SK-N-SH (cell line): ENCODE measurements around the gene TMEM95. TPM values are rescaled to one million over a fixed set of nuclear protein-coding genes. Genes with fewer than 3 reads are reported as not detected.

ENCODE experiments used
- CTCF ChIA-PET: fragments of 300-600, 350-600 bp; formaldehyde crosslinking; extraction: SDS; loops from one replicate; lab custom pipeline; 2021; lab: Yijun Ruan, JAX
- POLR2A ChIA-PET: fragments of 350-600 bp; sonication (Branson Sonifier 250); formaldehyde crosslinking; extraction: SDS; loops from one replicate; lab custom pipeline; 2020; ENCODE audit warnings: antibody characterized with exemption, inconsistent platforms; lab: Yijun Ruan, JAX
- DNase-seq: peaks from one replicate; pipeline ENCODE4 v3.0.0; 2012
- H2AFZ ChIP-seq: fragments of 200-600 bp; sonication (generic); 2 replicates; pipeline ENCODE4 v1.8.1; 2016; ENCODE audit warnings: antibody characterized with exemption, mild to moderate bottlenecking, low read depth
- H3F3A ChIP-seq: fragments of 200-600 bp; sonication (generic); replicated peaks from 2 replicates; pipeline ENCODE3; 2016; ENCODE audit warnings: antibody characterized with exemption, mild to moderate bottlenecking; ENCODE audit not compliant: insufficient read depth
- H3K27ac ChIP-seq, 2 experiments: fragments of 200-500 bp in 1 of 2; fragments of 200-600 bp in 1 of 2; sonication (Bioruptor generic) in 1 of 2; sonication (generic), shearing (Covaris generic) in 1 of 2; 2 replicates each; pipeline versions ENCODE4 v1.5.1 to v1.6.1; 2014 to 2016; ENCODE audit warnings: low read depth in 2 of 2, inconsistent platforms in 1 of 2, low read length in 1 of 2, mild to moderate bottlenecking in 1 of 2, mixed read lengths in 1 of 2
- H3K27me3 ChIP-seq: fragments of 200-600 bp; sonication (generic), shearing (Covaris generic); 2 replicates; pipeline ENCODE4 v1.6.1; 2016; ENCODE audit warnings: mixed run types; ENCODE audit not compliant: insufficient read depth
- H3K36me3 ChIP-seq, 2 experiments: fragments of 200-500 bp in 1 of 2; fragments of 200-600 bp in 1 of 2; sonication (Bioruptor generic) in 1 of 2; sonication (generic) in 1 of 2; replicated peaks in 1 of 2; 2 replicates each; pipeline versions ENCODE3 to v1.5.1; 2014 to 2016; ENCODE audit warnings: low read length in 1 of 2, mild to moderate bottlenecking in 1 of 2; ENCODE audit not compliant: insufficient read depth in 2 of 2, control insufficient read depth in 1 of 2
- H3K4me1 ChIP-seq, 2 experiments: fragments of 200-500 bp in 1 of 2; fragments of 200-600 bp in 1 of 2; sonication (Bioruptor generic) in 1 of 2; sonication (generic), shearing (Covaris generic) in 1 of 2; 2 replicates each; pipeline versions ENCODE4 v1.5.1 to v1.6.1; 2014 to 2016; ENCODE audit warnings: low read depth in 1 of 2, low read length in 1 of 2, mixed run types in 1 of 2; ENCODE audit not compliant: insufficient read depth in 2 of 2, control insufficient read depth in 1 of 2
- H3K4me2 ChIP-seq: fragments of 200-600 bp; sonication (generic), shearing (Covaris generic); 2 replicates; pipeline ENCODE4 v1.6.1; 2017; ENCODE audit warnings: mixed run types
- H3K4me3 ChIP-seq, 2 experiments: fragments of 200-500 bp in 1 of 2; fragments of 200-600 bp in 1 of 2; sonication (Bioruptor generic) in 1 of 2; sonication (generic), shearing (Covaris generic) in 1 of 2; 2 replicates each; pipeline versions ENCODE4 v1.5.1 to v1.8.1; 2014 to 2016; ENCODE audit warnings: low read depth in 2 of 2, inconsistent platforms in 1 of 2, low read length in 1 of 2, mild to moderate bottlenecking in 1 of 2, mixed read lengths in 1 of 2, moderate library complexity in 1 of 2
- H3K79me2 ChIP-seq: fragments of 200-600 bp; sonication (generic); 2 replicates; pipeline ENCODE4 v1.8.1; 2017; ENCODE audit warnings: mild to moderate bottlenecking; ENCODE audit not compliant: insufficient read depth
- H3K9ac ChIP-seq: fragments of 200-600 bp; sonication (generic); 2 replicates; pipeline ENCODE4 v1.6.1; 2017; ENCODE audit warnings: mixed run types
- H3K9me2 ChIP-seq: fragments of 200-600 bp; sonication (generic); 2 replicates; pipeline ENCODE4 v1.6.1; 2017; ENCODE audit warnings: mixed run types
- H3K9me3 ChIP-seq: fragments of 200-600 bp; sonication (generic); 2 replicates; pipeline ENCODE4 v1.6.1; 2017; ENCODE audit warnings: mixed run types, mild to moderate bottlenecking, moderate library complexity
- H4K20me1 ChIP-seq: fragments of 200-600 bp; sonication (generic); 2 replicates; pipeline ENCODE4 v1.6.1; 2017; ENCODE audit warnings: mild to moderate bottlenecking, mixed run types; ENCODE audit not compliant: insufficient read depth
- CHD2 ChIP-seq: fragments of 150-350 bp; IDR thresholded peaks from 2 replicates; pipeline ENCODE4 v1.6.1; 2018; ENCODE audit warnings: low read length; ENCODE audit not compliant: partially characterized antibody
- EP300 ChIP-seq, 2 experiments: IDR thresholded peaks; 2 replicates each; pipeline versions ENCODE4 v1.4.0 to v1.6.1; 2012; ENCODE audit warnings: borderline replicate concordance in 1 of 2, low read depth in 1 of 2, low read length in 1 of 2
- EZH2phosphoT487 ChIP-seq: fragments of 200-600 bp; sonication (generic); IDR thresholded peaks from 2 replicates; pipeline ENCODE4 v1.6.1; 2017; ENCODE audit warnings: low read depth, mixed run types, mild to moderate bottlenecking, antibody characterized with exemption, moderate library complexity, borderline replicate concordance
- MEF2A ChIP-seq: IDR thresholded peaks from 2 replicates; pipeline ENCODE4 v1.4.0; 2012; ENCODE audit warnings: low read depth, borderline replicate concordance
- NRF1 ChIP-seq: IDR thresholded peaks from 2 replicates; pipeline ENCODE4 v1.6.1; 2012; ENCODE audit warnings: low read depth, mild to moderate bottlenecking, low read length
- PBX3 ChIP-seq: IDR thresholded peaks from 2 replicates; pipeline ENCODE4; 2012
- RAD21 ChIP-seq: IDR thresholded peaks from 2 replicates; pipeline ENCODE4 v1.6.1; 2012; ENCODE audit warnings: mild to moderate bottlenecking, low read length
- SMC3 ChIP-seq: IDR thresholded peaks from 2 replicates; pipeline ENCODE4 v1.6.1; 2012; ENCODE audit warnings: low read depth, low read length, improper control_type of control experiment
- TAF1 ChIP-seq: IDR thresholded peaks from 2 replicates; pipeline ENCODE4 v1.6.1; 2012; ENCODE audit warnings: low read depth, mild to moderate bottlenecking, low read length, moderate library complexity, borderline replicate concordance
- TCF12 ChIP-seq: IDR thresholded peaks from 2 replicates; pipeline ENCODE4 v1.4.0; 2012
- USF2 ChIP-seq: fragments of 150-350 bp; IDR thresholded peaks from 2 replicates; pipeline ENCODE4 v1.6.1; 2017; ENCODE audit warnings: antibody characterized with exemption, low read length, low read depth, borderline replicate concordance
- WGBS: methylation state at CpG from one replicate; pipeline ENCODE4 v1.1.6; 2017; ENCODE audit warnings: low lambda C conversion rate; 5-methylcytosine and 5-hydroxymethylcytosine counted together
- polyA plus RNA-seq, 3 experiments: library from polyadenylated mRNA; depleted of rRNA; stranded (reverse); fragments of >200 nt; gene quantifications; 2 replicates each; pipeline ENCODE4 v1.2.3, GENCODE V29; 2012
- TF ChIP-seq, protein P1 (sequence below): IDR thresholded peaks from 2 replicates; pipeline ENCODE4 v1.4.0; 2012; ENCODE audit warnings: low read depth, borderline replicate concordance

Gene TMEM95
- polyA plus RNA-seq, 1 of the 3 experiments (the other 2 are of a cell fraction), result not detected

GRCh38 chr17:7311110-7311705 lies 43.7 kb upstream of the TMEM95 start:
- Histone ChIP-seq H4K20me1 (peaks cover 62% of the 10 kb centered on the region), H3K27me3 (no peaks in the 10 kb centered on the region), H3K4me1 (peaks cover 23 to 49% of the 10 kb centered on the region in 2 experiments), H3K36me3 (peaks cover 42 to 53% of the 10 kb centered on the region in 2 experiments), H3K4me3 (no peak overlapping the region), H3K9me3 (no peaks in the 10 kb centered on the region), H2AFZ (no peak overlapping the region), H3F3A (peaks cover 71% of the 10 kb centered on the region), H3K79me2 (peaks cover 70% of the 10 kb centered on the region), H3K27ac (no peak overlapping the region; a peak in 1 of 4 replicates), H3K4me2 (0 out of 2 replicates have a peak overlapping the region, but pooled peaks have one; percentile 90), H3K9me2 (no peaks in the 10 kb centered on the region), H3K9ac (no peak overlapping the region)
- TF ChIP-seq, protein P1, sequence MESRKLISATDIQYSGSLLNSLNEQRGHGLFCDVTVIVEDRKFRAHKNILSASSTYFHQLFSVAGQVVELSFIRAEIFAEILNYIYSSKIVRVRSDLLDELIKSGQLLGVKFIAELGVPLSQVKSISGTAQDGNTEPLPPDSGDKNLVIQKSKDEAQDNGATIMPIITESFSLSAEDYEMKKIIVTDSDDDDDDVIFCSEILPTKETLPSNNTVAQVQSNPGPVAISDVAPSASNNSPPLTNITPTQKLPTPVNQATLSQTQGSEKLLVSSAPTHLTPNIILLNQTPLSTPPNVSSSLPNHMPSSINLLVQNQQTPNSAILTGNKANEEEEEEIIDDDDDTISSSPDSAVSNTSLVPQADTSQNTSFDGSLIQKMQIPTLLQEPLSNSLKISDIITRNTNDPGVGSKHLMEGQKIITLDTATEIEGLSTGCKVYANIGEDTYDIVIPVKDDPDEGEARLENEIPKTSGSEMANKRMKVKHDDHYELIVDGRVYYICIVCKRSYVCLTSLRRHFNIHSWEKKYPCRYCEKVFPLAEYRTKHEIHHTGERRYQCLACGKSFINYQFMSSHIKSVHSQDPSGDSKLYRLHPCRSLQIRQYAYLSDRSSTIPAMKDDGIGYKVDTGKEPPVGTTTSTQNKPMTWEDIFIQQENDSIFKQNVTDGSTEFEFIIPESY, result no peak
- TF ChIP-seq MEF2A, result no peak
- TF ChIP-seq CHD2, result no peak
- TF ChIP-seq TCF12, result no peak
- no peak for TF ChIP-seq PBX3
- no peak for TF ChIP-seq NRF1
- TF ChIP-seq EP300 (IDR thresholded peaks at IDR 0.05; ENCODE audit: borderline replicate concordance in 1 of 2, low read depth in 1 of 2, low read length in 1 of 2), result no peak
- TF ChIP-seq TAF1, result no peak
- no peak for TF ChIP-seq EZH2phosphoT487
- no peak for TF ChIP-seq SMC3
- no peak for TF ChIP-seq USF2
- TF ChIP-seq RAD21, result no peak
- 85% methylated on average over 7 of the region's 7 CpGs for WGBS
- CTCF ChIA-PET, result interaction anchor here (1.4 to 1.7 kb wide), 3 partner anchors 14 to 265 kb away, joined by 3 to 8 read pairs (median 4); no protein-coding TSS in a partner anchor
- DNase-seq, result no peak
- POLR2A ChIA-PET, result interaction anchor here (0.9 kb wide), 1 partner anchor 90 kb away, joined by 3 read pairs; no protein-coding TSS in a partner anchor
